Measurements from ENCODE around the gene STRIT1.

STRIT1 gene

DNA sequence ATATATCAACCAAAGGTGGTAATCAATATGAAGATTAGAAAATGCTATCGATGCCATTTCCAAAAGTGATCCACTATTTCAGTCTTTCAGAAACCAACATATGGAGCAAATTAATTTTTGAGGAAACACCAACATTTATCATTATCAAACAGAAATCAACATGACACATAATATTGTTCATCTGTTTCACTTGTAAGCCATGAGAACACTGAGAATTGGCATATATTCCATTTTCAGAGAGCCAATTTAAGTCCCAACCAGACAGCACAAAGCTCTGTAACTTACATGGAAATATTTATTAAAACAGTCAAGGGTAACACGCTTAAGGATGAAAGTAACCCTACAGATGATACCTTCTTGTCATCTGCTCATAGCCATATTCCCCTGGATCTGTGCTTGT lies 37.6 kb upstream of the STRIT1 start:
- DNase-seq (ENCODE audit: extremely low read depth, low read depth): no peak
- TF ChIP-seq, protein P1, sequence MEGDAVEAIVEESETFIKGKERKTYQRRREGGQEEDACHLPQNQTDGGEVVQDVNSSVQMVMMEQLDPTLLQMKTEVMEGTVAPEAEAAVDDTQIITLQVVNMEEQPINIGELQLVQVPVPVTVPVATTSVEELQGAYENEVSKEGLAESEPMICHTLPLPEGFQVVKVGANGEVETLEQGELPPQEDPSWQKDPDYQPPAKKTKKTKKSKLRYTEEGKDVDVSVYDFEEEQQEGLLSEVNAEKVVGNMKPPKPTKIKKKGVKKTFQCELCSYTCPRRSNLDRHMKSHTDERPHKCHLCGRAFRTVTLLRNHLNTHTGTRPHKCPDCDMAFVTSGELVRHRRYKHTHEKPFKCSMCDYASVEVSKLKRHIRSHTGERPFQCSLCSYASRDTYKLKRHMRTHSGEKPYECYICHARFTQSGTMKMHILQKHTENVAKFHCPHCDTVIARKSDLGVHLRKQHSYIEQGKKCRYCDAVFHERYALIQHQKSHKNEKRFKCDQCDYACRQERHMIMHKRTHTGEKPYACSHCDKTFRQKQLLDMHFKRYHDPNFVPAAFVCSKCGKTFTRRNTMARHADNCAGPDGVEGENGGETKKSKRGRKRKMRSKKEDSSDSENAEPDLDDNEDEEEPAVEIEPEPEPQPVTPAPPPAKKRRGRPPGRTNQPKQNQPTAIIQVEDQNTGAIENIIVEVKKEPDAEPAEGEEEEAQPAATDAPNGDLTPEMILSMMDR (IDR thresholded peaks at IDR 0.05; ENCODE audit: low read depth, low read length): no peak

- TF ChIP-seq, protein P1 (IDR thresholded peaks at IDR 0.05; ENCODE audit: low read depth, low read length): no peak
- no peak for DNase-seq (ENCODE audit: extremely low read depth, low read depth)
Measured at GRCh38 chr3:155330370-155330769, 36.9 kb upstream of the STRIT1 start.

DNA sequence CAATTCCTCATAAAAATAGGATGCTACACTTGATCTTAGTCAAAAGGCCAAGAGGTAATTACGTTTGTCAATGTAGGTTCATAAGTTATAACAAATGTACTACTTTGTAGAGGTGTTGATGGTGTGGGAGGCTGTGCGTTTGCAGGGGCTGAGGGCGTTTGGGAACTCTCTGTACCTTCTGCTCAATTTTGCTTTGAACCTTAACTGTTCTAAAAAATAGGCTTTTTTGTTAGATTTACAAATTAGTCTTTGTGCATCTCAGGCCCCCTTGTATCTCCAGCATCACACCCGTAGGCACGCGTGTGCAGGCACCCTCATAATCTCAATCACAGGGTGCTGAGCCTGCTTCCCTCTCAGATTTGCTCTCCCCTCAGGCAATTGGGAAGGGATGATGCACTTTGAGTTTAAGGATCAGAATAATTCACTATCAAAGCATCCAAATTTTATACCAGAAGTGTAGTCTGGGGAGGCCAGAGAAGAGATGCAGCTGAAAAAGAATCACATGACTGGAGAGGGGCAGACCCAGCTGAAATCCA lies 36.1 kb upstream of the STRIT1 start:
- DNase-seq (ENCODE audit: extremely low read depth, low read depth): no peak
- TF ChIP-seq, protein P1 (IDR thresholded peaks at IDR 0.05; ENCODE audit: low read depth, low read length): no peak

DNA sequence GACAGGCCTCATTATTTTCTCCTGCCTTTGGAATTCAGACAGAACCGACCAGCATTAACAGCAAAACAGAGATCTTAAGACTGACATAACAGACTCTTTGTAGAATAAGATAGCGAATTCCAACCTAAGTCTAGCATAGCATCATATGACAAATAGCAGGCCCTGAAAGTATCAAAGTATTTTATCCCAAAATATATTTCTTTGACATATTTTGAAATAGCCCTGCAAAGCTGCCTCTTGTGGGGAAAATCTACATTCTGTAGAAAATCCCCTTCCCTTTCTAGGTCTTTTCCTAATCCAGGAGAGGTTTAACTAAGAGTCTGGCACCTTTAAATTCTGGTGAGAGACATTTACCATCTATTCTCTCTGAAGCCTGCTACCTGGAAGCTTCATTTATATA lies 34.4 kb upstream of the STRIT1 start:
- TF ChIP-seq, protein P1 (IDR thresholded peaks at IDR 0.05; ENCODE audit: low read depth, low read length): no peak
- no peak for DNase-seq (ENCODE audit: extremely low read depth, low read depth)

DNA sequence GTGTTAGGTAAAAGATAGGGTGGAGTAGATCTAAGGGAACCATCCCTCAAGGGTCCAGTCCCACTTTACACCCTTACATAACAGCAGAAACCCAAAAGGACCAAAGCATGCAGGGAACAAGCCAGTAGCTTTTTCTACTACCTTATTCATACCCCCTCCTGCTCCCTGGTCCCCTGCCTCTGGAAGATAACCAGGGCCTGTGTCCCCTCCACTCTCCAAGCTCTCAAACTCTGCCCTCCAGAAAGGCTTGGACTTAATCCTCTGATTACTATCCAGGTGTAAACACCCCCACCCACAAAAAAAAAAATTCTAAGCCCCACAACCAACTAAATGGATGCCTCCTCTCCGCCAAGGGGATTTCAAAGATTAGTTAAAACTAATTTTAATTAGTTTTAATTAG lies 33.9 kb upstream of the STRIT1 start:
- TF ChIP-seq, protein P1 (IDR thresholded peaks at IDR 0.05; ENCODE audit: low read depth, low read length): no peak
- no peak for DNase-seq (ENCODE audit: extremely low read depth, low read depth)

DNA sequence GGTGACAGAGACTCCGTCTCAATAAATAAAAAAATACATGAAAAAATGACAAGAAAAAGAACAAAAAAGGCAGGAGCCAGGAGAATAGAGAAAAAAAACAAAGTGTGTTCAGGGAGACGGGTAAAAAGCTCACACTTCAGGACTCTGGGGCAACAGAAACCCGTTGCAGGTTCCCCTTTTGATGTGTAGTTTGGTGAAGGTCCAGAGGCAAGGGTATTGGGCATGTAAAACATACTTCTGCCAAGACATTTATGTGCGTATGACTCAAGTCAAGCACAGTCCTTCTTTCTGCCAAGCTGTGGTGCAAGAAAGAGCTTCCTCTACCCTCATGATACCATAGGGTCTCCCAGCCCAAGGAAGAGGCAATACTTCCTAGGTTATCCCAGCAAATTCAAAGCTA lies 33.4 kb upstream of the STRIT1 start:
- TF ChIP-seq, protein P1 (IDR thresholded peaks at IDR 0.05; ENCODE audit: low read depth, low read length): no peak
- DNase-seq (ENCODE audit: extremely low read depth, low read depth): no peak

GRCh38 chr3:155326244-155326643 lies 32.8 kb upstream of the STRIT1 start:
- TF ChIP-seq, protein P1 (IDR thresholded peaks at IDR 0.05; ENCODE audit: low read depth, low read length): no peak
- no peak for DNase-seq (ENCODE audit: extremely low read depth, low read depth)

Measured in AG09319 (cell line).